SK-N-MC (cell line): Measurements from ENCODE around the gene CALCB.

ENCODE experiments used
- DNase-seq: peaks from one replicate; pipeline ENCODE4 v3.0.0-alpha.2; 2011; ENCODE audit warnings: low read depth, low spot score
- H3K27ac ChIP-seq: fragments of 200-600 bp; sonication (generic); 2 replicates; pipeline ENCODE4 v1.5.1; 2016; ENCODE audit warnings: mixed run types
- H3K36me3 ChIP-seq: fragments of 200-600 bp; sonication (generic); 2 replicates; pipeline ENCODE4 v1.6.1; 2017; ENCODE audit warnings: antibody characterized with exemption, low read length, mixed read lengths; ENCODE audit not compliant: insufficient read depth
- H3K4me3 ChIP-seq: fragments of 200-600 bp; sonication (generic); 2 replicates; pipeline ENCODE4 v1.5.1; 2016
- H3K9ac ChIP-seq: fragments of 200-600 bp; sonication (generic); 2 replicates; pipeline ENCODE4 v1.8.0; 2017; ENCODE audit warnings: mixed run types, mixed read lengths; ENCODE audit not compliant: insufficient read length
- H3K9me3 ChIP-seq: fragments of 200-600 bp; sonication (generic); 2 replicates; pipeline ENCODE4 v1.6.1; 2017; ENCODE audit warnings: low read depth, mild to moderate bottlenecking, antibody characterized with exemption, low read length, moderate library complexity, mixed read lengths
- EZH2 ChIP-seq: fragments of 200-600 bp; sonication (generic); IDR thresholded peaks from one replicate; pipeline ENCODE4 v1.6.1; 2017; ENCODE audit warnings: antibody characterized with exemption
- FOXP2 ChIP-seq: optimal IDR thresholded peaks from 2 replicates; pipeline ENCODE3; 2011; ENCODE audit warnings: mild to moderate bottlenecking, moderate library complexity; ENCODE audit not compliant: insufficient read depth; ENCODE audit errors: extremely low read length, control extremely low read depth
- POLR2AphosphoS5 ChIP-seq: IDR thresholded peaks from 2 replicates; pipeline ENCODE4 v1.6.1; 2012; ENCODE audit warnings: mild to moderate bottlenecking, low read depth, low read length, borderline replicate concordance

CALCB gene

GRCh38 chr11:15071556-15072255 is 1.7 kb upstream of the CALCB start:
- no peaks in the 10 kb centered on the region for H3K9me3 ChIP-seq
- no peak overlapping the region for H3K9ac ChIP-seq
- no peak overlapping the region for H3K4me3 ChIP-seq
- DNase-seq, result no peak
- H3K27ac ChIP-seq, result no peak overlapping the region
- no peaks in the 10 kb centered on the region for H3K36me3 ChIP-seq
- TF ChIP-seq POLR2AphosphoS5 (no peak), FOXP2 (no peak), EZH2 (no peak)

GRCh38 chr11:15072551-15073143 is 746 bp upstream of the CALCB start:
- TF ChIP-seq EZH2 (no peak), POLR2AphosphoS5 (no peak), FOXP2 (no peak)
- Histone ChIP-seq H3K9me3 (no peaks in the 10 kb centered on the region), H3K27ac (no peak overlapping the region), H3K4me3 (peak overlapping the region; percentile 68), H3K9ac (no peak overlapping the region), H3K36me3 (no peaks in the 10 kb centered on the region)
- no peak for DNase-seq

GRCh38 chr11:15074206-15075161 is 1.1 kb downstream of the CALCB start:
- TF ChIP-seq EZH2 (no peak), FOXP2 (no peak), POLR2AphosphoS5 (no peak)

GRCh38 chr11:15075162-15075526 is 1.8 kb downstream of the CALCB start:
- H3K9me3 ChIP-seq, result no peaks in the 10 kb centered on the region
- TF ChIP-seq EZH2 (no peak), POLR2AphosphoS5 (no peak), FOXP2 (no peak)
- H3K4me3 ChIP-seq, result no peak overlapping the region
- H3K27ac ChIP-seq, result no peak overlapping the region
- H3K36me3 ChIP-seq, result no peaks in the 10 kb centered on the region
- H3K9ac ChIP-seq, result no peak overlapping the region
- DNase-seq, result no peak

More at GRCh38 chr11:15074206-15075161, 1.1 kb downstream of the CALCB start:
- H3K36me3 ChIP-seq, result no peaks in the 10 kb centered on the region
- no peak overlapping the region for H3K27ac ChIP-seq
- DNase-seq, result no peak
- H3K9me3 ChIP-seq, result no peaks in the 10 kb centered on the region
- H3K9ac ChIP-seq, result no peak overlapping the region
- peak overlapping the region; percentile 68; the same call in 1 of the 2 replicates for H3K4me3 ChIP-seq

GRCh38 chr11:15091175-15091574 is 17.8 kb downstream of the CALCB start:
- Histone ChIP-seq H3K36me3 (no peaks in the 10 kb centered on the region), H3K9ac (no peak overlapping the region), H3K27ac (no peak overlapping the region), H3K9me3 (no peaks in the 10 kb centered on the region), H3K4me3 (no peak overlapping the region)
- TF ChIP-seq FOXP2 (no peak), POLR2AphosphoS5 (no peak), EZH2 (no peak)
- DNase-seq, result no peak

GRCh38 chr11:15091625-15092024 is 18.2 kb downstream of the CALCB start:
- Histone ChIP-seq H3K4me3 (no peak overlapping the region), H3K9me3 (no peaks in the 10 kb centered on the region), H3K36me3 (no peaks in the 10 kb centered on the region), H3K27ac (no peak overlapping the region), H3K9ac (no peak overlapping the region)
- TF ChIP-seq EZH2 (no peak), POLR2AphosphoS5 (no peak), FOXP2 (no peak)
- no peak for DNase-seq

- H3K36me3 ChIP-seq, result no peaks in the 10 kb centered on the region
- no peak overlapping the region for H3K4me3 ChIP-seq
- TF ChIP-seq FOXP2 (no peak), POLR2AphosphoS5 (no peak), EZH2 (no peak)
- no peaks in the 10 kb centered on the region for H3K9me3 ChIP-seq
- no peak overlapping the region for H3K27ac ChIP-seq
- H3K9ac ChIP-seq, result no peak overlapping the region
- no peak for DNase-seq
Measured at GRCh38 chr11:15093432-15093831, 20.0 kb downstream of the CALCB start.

- Histone ChIP-seq H3K4me3 (no peak overlapping the region), H3K36me3 (no peaks in the 10 kb centered on the region), H3K9ac (no peak overlapping the region), H3K27ac (no peak overlapping the region), H3K9me3 (no peaks in the 10 kb centered on the region)
- no peak for TF ChIP-seq FOXP2
- TF ChIP-seq EZH2, result no peak
- TF ChIP-seq POLR2AphosphoS5, result no peak
- DNase-seq, result no peak
Measured at GRCh38 chr11:15095736-15096228, 22.4 kb downstream of the CALCB start.
